DND-41 (cell line): ENCODE results near the gene EFCAB10.

ENCODE experiments used
- EZH2 ChIP-seq: IDR thresholded peaks from 3 replicates; pipeline ENCODE4 v1.6.1; 2012; ENCODE audit warnings: borderline replicate concordance, low read depth, mild to moderate bottlenecking, moderate library complexity, low read length, inconsistent platforms; ENCODE audit not compliant: severe bottlenecking
- TF ChIP-seq, protein P1 (sequence below): IDR thresholded peaks from 2 replicates; pipeline ENCODE4 v1.5.1; 2012; ENCODE audit warnings: borderline replicate concordance, low read length, moderate library complexity, mild to moderate bottlenecking; ENCODE audit not compliant: poor library complexity, severe bottlenecking; ENCODE audit errors: extremely low read depth

- TF ChIP-seq, protein P1, sequence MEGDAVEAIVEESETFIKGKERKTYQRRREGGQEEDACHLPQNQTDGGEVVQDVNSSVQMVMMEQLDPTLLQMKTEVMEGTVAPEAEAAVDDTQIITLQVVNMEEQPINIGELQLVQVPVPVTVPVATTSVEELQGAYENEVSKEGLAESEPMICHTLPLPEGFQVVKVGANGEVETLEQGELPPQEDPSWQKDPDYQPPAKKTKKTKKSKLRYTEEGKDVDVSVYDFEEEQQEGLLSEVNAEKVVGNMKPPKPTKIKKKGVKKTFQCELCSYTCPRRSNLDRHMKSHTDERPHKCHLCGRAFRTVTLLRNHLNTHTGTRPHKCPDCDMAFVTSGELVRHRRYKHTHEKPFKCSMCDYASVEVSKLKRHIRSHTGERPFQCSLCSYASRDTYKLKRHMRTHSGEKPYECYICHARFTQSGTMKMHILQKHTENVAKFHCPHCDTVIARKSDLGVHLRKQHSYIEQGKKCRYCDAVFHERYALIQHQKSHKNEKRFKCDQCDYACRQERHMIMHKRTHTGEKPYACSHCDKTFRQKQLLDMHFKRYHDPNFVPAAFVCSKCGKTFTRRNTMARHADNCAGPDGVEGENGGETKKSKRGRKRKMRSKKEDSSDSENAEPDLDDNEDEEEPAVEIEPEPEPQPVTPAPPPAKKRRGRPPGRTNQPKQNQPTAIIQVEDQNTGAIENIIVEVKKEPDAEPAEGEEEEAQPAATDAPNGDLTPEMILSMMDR = no peak
- no peak for TF ChIP-seq EZH2
These were observed 39.9 kb upstream of the EFCAB10 start for GRCh38 chr7:105621176-105621575.
